ENCODE results near the gene CEP295NL.
A peak's percentile ranks its signal among the peaks of the same experiment; 100 is the strongest.
"Not testable (repeated sequence)": the region's sequence is repeated elsewhere in the genome, so short reads cannot be mapped to it uniquely, and the experiment has no call there.

CEP295NL gene

GRCh38 chr17:78905116-78905515, 2.1 kb upstream of the CEP295NL start:
- DNase-seq: no peak

GRCh38 chr17:78904371-78904770, 1.4 kb upstream of the CEP295NL start:
- no peak for DNase-seq

GRCh38 chr17:78902231-78902630, 770 bp downstream of the CEP295NL start:
- DNase-seq: not testable (repeated sequence)

- DNase-seq: no peak
Measured at GRCh38 chr17:78901806-78902205, 1.2 kb downstream of the CEP295NL start.

GRCh38 chr17:78900816-78901215, 2.2 kb downstream of the CEP295NL start:
- no peak for DNase-seq

GRCh38 chr17:78899361-78900260, 3.4 kb downstream of the CEP295NL start:
- DNase-seq: peak; percentile 57

- DNase-seq: no peak
Measured at GRCh38 chr17:78898947-78899346, 4.1 kb downstream of the CEP295NL start.

- DNase-seq: no peak
Measured at GRCh38 chr17:78898075-78898836, 4.7 kb downstream of the CEP295NL start.

GRCh38 chr17:78897664-78898047, 5.3 kb downstream of the CEP295NL start:
- no peak for DNase-seq

- DNase-seq: no peak
Measured at GRCh38 chr17:78896834-78897663, 6.0 kb downstream of the CEP295NL start.

GRCh38 chr17:78896091-78896833, 6.7 kb downstream of the CEP295NL start:
- DNase-seq: peak; percentile 85

GRCh38 chr17:78895322-78895721, 7.7 kb downstream of the CEP295NL start:
- DNase-seq: peak; percentile 48

- peak; percentile 48 for DNase-seq
Measured at GRCh38 chr17:78893684-78894083, 9.3 kb downstream of the CEP295NL start.

GRCh38 chr17:78892936-78893379, 10.0 kb downstream of the CEP295NL start:
- no peak for DNase-seq

- peak; percentile 69 for DNase-seq
Measured at GRCh38 chr17:78892520-78892919, 10.5 kb downstream of the CEP295NL start.

- DNase-seq: no peak
Measured at GRCh38 chr17:78892062-78892456, 10.9 kb downstream of the CEP295NL start.

GRCh38 chr17:78891406-78892061, 11.5 kb downstream of the CEP295NL start:
- no peak for DNase-seq

- DNase-seq: peak; percentile 51
Measured at GRCh38 chr17:78890498-78890897, 12.5 kb downstream of the CEP295NL start.

GRCh38 chr17:78890096-78890495, 12.9 kb downstream of the CEP295NL start:
- DNase-seq: not testable (repeated sequence)

GRCh38 chr17:78889531-78889930, 13.5 kb downstream of the CEP295NL start:
- no peak for DNase-seq

GRCh38 chr17:78888941-78889518, 14.0 kb downstream of the CEP295NL start:
- no peak for DNase-seq
